OCI-LY7 (cell line): ENCODE results near the gene THAP4. TPM values are rescaled to one million over a fixed set of nuclear protein-coding genes. Genes with fewer than 3 reads are reported as not detected.

ENCODE experiments used
- BruUV-seq: library from RNA; stranded (reverse); fragments of 400-500 nt; replicated peaks from 2 replicates; lab custom pipeline; 2021; lab: Mats Ljungman, UMichigan
- CTCF ChIA-PET: fragments of 300-600 bp; sonication (Branson Sonifier 250); formaldehyde crosslinking; loops from one replicate; lab custom pipeline; 2022; ENCODE audit warnings: antibody characterized with exemption; ENCODE audit not compliant: unreplicated experiment; lab: Charles Lee
- POLR2A ChIA-PET: fragments of 300-600 bp; sonication (Branson Sonifier 250); formaldehyde crosslinking; loops from one replicate; lab custom pipeline; 2022; ENCODE audit warnings: antibody characterized with exemption; lab: Charles Lee
- DNase-seq: peaks from one replicate; pipeline ENCODE4 v3.0.0-alpha.2; 2015; ENCODE audit warnings: low spot score
- H2AFZ ChIP-seq: fragments of 200-600 bp; sonication (generic), shearing (Covaris generic); 2 replicates; pipeline ENCODE4 v1.6.1; 2014; ENCODE audit warnings: mild to moderate bottlenecking, antibody characterized with exemption, low read length, moderate library complexity
- H3K27ac ChIP-seq: fragments of 200-600 bp; sonication (generic); 2 replicates; pipeline ENCODE4 v1.5.1; 2014; ENCODE audit warnings: mixed run types, low read depth, mild to moderate bottlenecking, moderate library complexity, low read length, inconsistent platforms; ENCODE audit not compliant: poor library complexity, severe bottlenecking
- H3K36me3 ChIP-seq: fragments of 200-600 bp; sonication (generic); 2 replicates; pipeline ENCODE4 v1.6.1; 2014; ENCODE audit warnings: mild to moderate bottlenecking, antibody characterized with exemption, low read length, moderate library complexity, mixed read lengths; ENCODE audit not compliant: insufficient read depth
- H3K4me1 ChIP-seq: fragments of 200-600 bp; sonication (generic); 2 replicates; pipeline ENCODE4 v1.5.1; 2014; ENCODE audit warnings: mild to moderate bottlenecking, low read length; ENCODE audit not compliant: insufficient read depth, poor library complexity, severe bottlenecking
- H3K4me2 ChIP-seq: fragments of 200-600 bp; sonication (generic); 2 replicates; pipeline ENCODE4 v1.6.1; 2014; ENCODE audit warnings: mild to moderate bottlenecking, low read length
- H3K4me3 ChIP-seq: fragments of 200-600 bp; sonication (generic); 2 replicates; pipeline ENCODE4 v1.5.1; 2014; ENCODE audit warnings: mild to moderate bottlenecking, low read depth, low read length; ENCODE audit not compliant: poor library complexity, severe bottlenecking
- H3K79me2 ChIP-seq: fragments of 200-600 bp; sonication (generic); 2 replicates; pipeline ENCODE4 v1.6.1; 2016; ENCODE audit warnings: low read depth, mild to moderate bottlenecking, low read length, moderate library complexity, mixed read lengths; ENCODE audit not compliant: insufficient read depth
- H3K9me2 ChIP-seq: fragments of 200-600 bp; sonication (generic); 2 replicates; pipeline ENCODE4 v1.6.1; 2016; ENCODE audit warnings: mild to moderate bottlenecking, low read length, mixed read lengths; ENCODE audit not compliant: insufficient read depth
- H3K9me3 ChIP-seq: fragments of 200-600 bp; sonication (generic); 2 replicates; pipeline ENCODE4 v1.6.1; 2014; ENCODE audit warnings: mild to moderate bottlenecking, mixed run types, low read length, mixed read lengths
- H4K20me1 ChIP-seq: fragments of 200-600 bp; sonication (generic); 2 replicates; pipeline ENCODE4 v1.6.1; 2014; ENCODE audit warnings: mild to moderate bottlenecking, antibody characterized with exemption, low read length, moderate library complexity, mixed read lengths; ENCODE audit not compliant: insufficient read depth
- EZH2phosphoT487 ChIP-seq: fragments of 200-600 bp; sonication (generic); IDR thresholded peaks from 2 replicates; pipeline ENCODE4 v1.6.1; 2018; ENCODE audit warnings: low read depth, borderline replicate concordance, mild to moderate bottlenecking, mixed run types, antibody characterized with exemption, low read length, moderate library complexity, mixed read lengths
- intact Hi-C: fragments of 100-400 bp; cut with micrococcal nuclease; formaldehyde crosslinking; loops from one replicate; pipeline ENCODE4 v1.10.0; 2022; ENCODE audit not compliant: unreplicated experiment
- total RNA-seq, 2 experiments: library from RNA; depleted of rRNA in 1 of 2; stranded (reverse); fragments of >200 nt in 1 of 2; shearing (Covaris generic) in 1 of 2; gene quantifications; 2 replicates each; pipeline ENCODE4 v1.2.3, GENCODE V29; 2014 to 2022
- TF ChIP-seq, protein P1 (sequence below): fragments of 200-600 bp; sonication (generic); conservative IDR thresholded peaks from 2 replicates; pipeline ENCODE4 v1.5.1; 2014; ENCODE audit warnings: mild to moderate bottlenecking, antibody characterized with exemption, low read length, moderate library complexity, mixed read lengths

Gene THAP4
- total RNA-seq, 2 experiments from 2014 or later: 61.6 to 65.6 TPM

DNA sequence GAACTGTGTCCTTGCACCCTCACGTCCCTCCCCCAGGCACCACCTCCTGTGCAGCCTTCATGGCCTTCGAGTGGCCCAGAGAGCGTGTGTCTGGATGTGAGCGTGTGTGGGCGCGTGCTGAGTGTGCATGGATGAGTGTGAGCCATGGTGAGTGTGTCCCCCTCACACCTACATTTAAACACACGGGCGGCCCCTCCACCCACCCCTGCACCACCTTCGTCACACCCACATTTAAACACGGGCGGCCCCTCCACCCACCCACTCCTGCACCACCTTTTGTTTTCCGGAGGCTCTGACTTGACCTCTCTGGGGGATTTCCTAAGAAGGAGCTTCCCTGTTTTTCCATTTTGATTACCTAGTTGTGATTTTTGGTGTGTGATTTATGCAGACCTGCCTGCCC lies 31.9 kb upstream of the THAP4 start:
- Histone ChIP-seq H2AFZ (no peak overlapping the region), H3K9me3 (no peaks in the 10 kb centered on the region), H3K79me2 (no peaks in the 10 kb centered on the region), H3K4me3 (no peak overlapping the region), H3K27ac (no peak overlapping the region), H3K4me2 (no peak overlapping the region), H3K36me3 (peaks cover 57% of the 10 kb centered on the region), H3K9me2 (no peaks in the 10 kb centered on the region), H3K4me1 (no peaks in the 10 kb centered on the region), H4K20me1 (no peaks in the 10 kb centered on the region)
- TF ChIP-seq, protein P1, sequence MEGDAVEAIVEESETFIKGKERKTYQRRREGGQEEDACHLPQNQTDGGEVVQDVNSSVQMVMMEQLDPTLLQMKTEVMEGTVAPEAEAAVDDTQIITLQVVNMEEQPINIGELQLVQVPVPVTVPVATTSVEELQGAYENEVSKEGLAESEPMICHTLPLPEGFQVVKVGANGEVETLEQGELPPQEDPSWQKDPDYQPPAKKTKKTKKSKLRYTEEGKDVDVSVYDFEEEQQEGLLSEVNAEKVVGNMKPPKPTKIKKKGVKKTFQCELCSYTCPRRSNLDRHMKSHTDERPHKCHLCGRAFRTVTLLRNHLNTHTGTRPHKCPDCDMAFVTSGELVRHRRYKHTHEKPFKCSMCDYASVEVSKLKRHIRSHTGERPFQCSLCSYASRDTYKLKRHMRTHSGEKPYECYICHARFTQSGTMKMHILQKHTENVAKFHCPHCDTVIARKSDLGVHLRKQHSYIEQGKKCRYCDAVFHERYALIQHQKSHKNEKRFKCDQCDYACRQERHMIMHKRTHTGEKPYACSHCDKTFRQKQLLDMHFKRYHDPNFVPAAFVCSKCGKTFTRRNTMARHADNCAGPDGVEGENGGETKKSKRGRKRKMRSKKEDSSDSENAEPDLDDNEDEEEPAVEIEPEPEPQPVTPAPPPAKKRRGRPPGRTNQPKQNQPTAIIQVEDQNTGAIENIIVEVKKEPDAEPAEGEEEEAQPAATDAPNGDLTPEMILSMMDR: no peak
- no peak for TF ChIP-seq EZH2phosphoT487
- POLR2A ChIA-PET: no interaction called here
- CTCF ChIA-PET: no interaction called here
- no TSS peak for BruUV-seq
- DNase-seq: no peak
- intact Hi-C loops: no loop called here

GRCh38 chr2:241668354-241668753 lies 31.4 kb upstream of the THAP4 start:
- intact Hi-C loops: no loop called here
- Histone ChIP-seq H3K4me3 (no peak overlapping the region), H3K27ac (no peak overlapping the region), H3K9me2 (no peaks in the 10 kb centered on the region), H3K4me2 (no peak overlapping the region), H3K36me3 (peaks cover 52% of the 10 kb centered on the region), H4K20me1 (no peaks in the 10 kb centered on the region), H2AFZ (no peak overlapping the region), H3K79me2 (no peaks in the 10 kb centered on the region), H3K4me1 (no peaks in the 10 kb centered on the region), H3K9me3 (no peaks in the 10 kb centered on the region)
- CTCF ChIA-PET: no interaction called here
- POLR2A ChIA-PET: no interaction called here
- no TSS peak for BruUV-seq
- no peak for DNase-seq
- TF ChIP-seq EZH2phosphoT487: no peak
- TF ChIP-seq, protein P1: no peak

DNA sequence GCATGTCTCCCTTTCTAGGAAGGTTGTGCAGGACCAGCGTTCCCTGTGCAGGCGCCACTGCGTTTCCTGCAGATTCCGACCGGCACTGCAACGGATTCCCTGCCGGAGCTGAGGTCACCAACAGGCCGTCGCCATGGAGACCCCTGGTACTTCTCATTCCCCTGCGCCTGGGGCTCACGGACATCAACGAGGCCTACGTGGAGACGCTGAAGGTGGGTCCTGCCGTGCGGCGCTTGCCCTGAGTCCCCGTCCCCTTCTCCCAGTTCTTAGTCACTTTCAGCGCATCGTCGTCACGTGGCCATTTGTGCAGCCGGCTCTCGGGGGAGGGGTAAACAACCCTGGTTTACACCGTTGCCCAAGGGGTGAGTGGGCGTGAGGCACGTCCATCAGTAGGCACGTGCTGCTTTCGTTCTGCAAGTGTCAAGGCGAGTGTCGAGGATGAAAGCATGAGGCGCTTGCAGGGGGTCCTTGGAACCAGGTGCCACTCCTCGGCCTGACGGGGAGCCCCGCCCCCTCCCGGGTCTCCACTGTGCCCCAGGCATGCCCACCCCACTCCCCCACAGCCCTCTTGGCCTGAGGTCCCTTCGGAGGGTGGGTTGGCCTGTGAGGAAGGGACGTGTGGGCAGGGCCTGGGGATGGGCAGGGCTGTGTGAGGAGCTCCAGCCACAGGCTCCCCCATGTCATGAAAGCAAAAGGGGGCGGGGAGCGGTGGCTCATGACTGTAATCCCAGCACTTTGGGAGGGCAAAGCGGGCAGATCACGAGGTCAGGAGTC lies 29.9 kb upstream of the THAP4 start:
- TF ChIP-seq EZH2phosphoT487: no peak
- TF ChIP-seq, protein P1: no peak
- no peak overlapping the region for H3K4me2 ChIP-seq
- H4K20me1 ChIP-seq: no peaks in the 10 kb centered on the region
- H3K9me3 ChIP-seq: no peaks in the 10 kb centered on the region
- H3K4me1 ChIP-seq: no peaks in the 10 kb centered on the region
- no peaks in the 10 kb centered on the region for H3K9me2 ChIP-seq
- POLR2A ChIA-PET: no interaction called here
- no peak overlapping the region for H3K27ac ChIP-seq
- no peak for DNase-seq
- intact Hi-C loops: no loop called here
- H3K4me3 ChIP-seq: no peak overlapping the region
- H3K79me2 ChIP-seq: no peaks in the 10 kb centered on the region
- CTCF ChIA-PET: no interaction called here
- H3K36me3 ChIP-seq: peaks cover 45% of the 10 kb centered on the region
- no peak overlapping the region for H2AFZ ChIP-seq
- BruUV-seq: no TSS peak
